Endodermal cell (in vitro differentiated cells): Measurements from ENCODE around the gene TNFSF13. TPM values are rescaled to one million over a fixed set of nuclear protein-coding genes. Genes with fewer than 3 reads are reported as not detected.
A peak's percentile ranks its signal among the peaks of the same experiment; 100 is the strongest.

ENCODE experiments used
- DNase-seq: peaks from one replicate; pipeline ENCODE4 v3.0.0-alpha.2; 2017
- H3K27ac ChIP-seq: 2 replicates; pipeline ENCODE4 v1.5.1; 2013; ENCODE audit warnings: mild to moderate bottlenecking, low read depth, low read length, moderate library complexity
- H3K27me3 ChIP-seq: 2 replicates; pipeline ENCODE4 v1.6.1; 2013; ENCODE audit warnings: mild to moderate bottlenecking, low read length, moderate library complexity; ENCODE audit not compliant: insufficient read depth, control insufficient read depth, poor library complexity, severe bottlenecking
- H3K36me3 ChIP-seq: 2 replicates; pipeline ENCODE4 v1.7.0; 2013; ENCODE audit warnings: mild to moderate bottlenecking, low read length, moderate library complexity; ENCODE audit not compliant: control insufficient read depth, insufficient read depth
- H3K4me1 ChIP-seq: one replicate; pipeline ENCODE4 v1.7.0; 2013; ENCODE audit warnings: low read length; ENCODE audit not compliant: control insufficient read depth, insufficient read depth
- H3K4me3 ChIP-seq: 2 replicates; pipeline ENCODE4 v1.5.1; 2013; ENCODE audit warnings: mild to moderate bottlenecking, low read length, moderate library complexity
- H3K9ac ChIP-seq: 2 replicates; pipeline ENCODE4 v1.6.1; 2013; ENCODE audit warnings: mild to moderate bottlenecking, low read length, moderate library complexity; ENCODE audit not compliant: poor library complexity, severe bottlenecking; ENCODE audit errors: extremely low read depth
- H3K9me3 ChIP-seq: 2 replicates; pipeline ENCODE4 v1.6.1; 2013; ENCODE audit warnings: mild to moderate bottlenecking, low read length, moderate library complexity; ENCODE audit not compliant: control insufficient read depth
- H3K27ac Mint-ChIP-seq: 2 replicates; pipeline ENCODE4 v1.8.0; 2020; ENCODE audit warnings: mixed read lengths
- H3K27me3 Mint-ChIP-seq: 2 replicates; pipeline ENCODE4 v1.8.0; 2021; ENCODE audit warnings: mild to moderate bottlenecking, mixed read lengths; ENCODE audit not compliant: insufficient read depth
- H3K36me3 Mint-ChIP-seq: 2 replicates; pipeline ENCODE4 v1.8.0; 2020; ENCODE audit warnings: low read depth, mixed read lengths
- H3K4me1 Mint-ChIP-seq: 2 replicates; pipeline ENCODE4 v1.8.0; 2020; ENCODE audit warnings: mixed read lengths
- H3K4me3 Mint-ChIP-seq: 2 replicates; pipeline ENCODE4 v1.8.0; 2020; ENCODE audit warnings: mild to moderate bottlenecking, moderate library complexity, mixed read lengths
- H3K9me3 Mint-ChIP-seq: 2 replicates; pipeline ENCODE4 v1.8.0; 2020; ENCODE audit warnings: mild to moderate bottlenecking, mixed read lengths
- CTCF ChIP-seq: fragments of 200-600 bp; sonication (generic); conservative IDR thresholded peaks from 2 replicates; pipeline ENCODE4 v1.5.0; 2021; ENCODE audit warnings: antibody characterized with exemption, mild to moderate bottlenecking
- WGBS, 2 experiments: methylation state at CpG; one replicate each; pipeline versions ENCODE4 v1.1.5 to v1.1.7; 2013; ENCODE audit warnings: missing lambda C conversion rate in 2 of 2, mixed read lengths in 1 of 2; ENCODE audit not compliant: insufficient coverage in 1 of 2, insufficient read length in 1 of 2; 5-methylcytosine and 5-hydroxymethylcytosine counted together
- total RNA-seq, 2 donors: library from RNA; stranded (reverse); fragmentation: NEBNext Ultra II Directional in 1 of 2; extraction: Animal tissue kit (Norgen Biotek cat#: 25700) in 1 of 2; gene quantifications; 2 replicates in 1 of 2; 3 replicates in 1 of 2; pipeline ENCODE4 v1.2.1, GENCODE V29; 2021

Gene TNFSF13
- total RNA-seq, 2 donors from 2014 or later: 1.7 to 3.0 TPM

GRCh38 chr17:7583253-7584109 lies 24.9 kb downstream of the TNFSF13 start, which contains the start of gene MPDU1:
Gene MPDU1, plus strand, starts transcription at chr17:7583852. Its CDS starts 11 bp downstream, at chr17:7583863.
- H3K36me3 Mint-ChIP-seq: peaks cover 24% of the 10 kb centered on the region
- WGBS, 2 experiments: 38 to 49% methylated on average over 53 to 69 of the region's 69 CpGs
- Histone ChIP-seq H3K9ac (peak within 1 kb of the TSS; percentile 95), H3K9me3 (no peaks in the 10 kb centered on the region), H3K27ac (peak within 1 kb of the TSS; percentile 98), H3K27me3 (no peaks in the 10 kb centered on the region), H3K4me3 (peak within 1 kb of the TSS; percentile 90), H3K4me1 (peaks cover 3% of the 10 kb centered on the region), H3K36me3 (peaks cover 36% of the 10 kb centered on the region)
- H3K27ac Mint-ChIP-seq: peak within 1 kb of the TSS; percentile 100
- DNase-seq: peak; percentile 99
- peak within 1 kb of the TSS; percentile 79 for H3K4me3 Mint-ChIP-seq
- H3K27me3 Mint-ChIP-seq: no peaks in the 10 kb centered on the region
- H3K9me3 Mint-ChIP-seq: no peaks in the 10 kb centered on the region
- TF ChIP-seq CTCF: no peak
- peaks cover 14% of the 10 kb centered on the region for H3K4me1 Mint-ChIP-seq

GRCh38 chr17:7586673-7587419 lies 28.3 kb downstream of the TNFSF13 start:
- H3K27ac ChIP-seq: no peak overlapping the region

More at GRCh38 chr17:7586673-7587419, 28.3 kb downstream of the TNFSF13 start:
- H3K4me3 Mint-ChIP-seq: no peak overlapping the region
- DNase-seq: peak; percentile 88
- H3K27ac Mint-ChIP-seq: no peak overlapping the region
- Histone ChIP-seq H3K9ac (no peak overlapping the region), H3K4me3 (no peak overlapping the region), H3K4me1 (peaks cover 15% of the 10 kb centered on the region), H3K27me3 (no peaks in the 10 kb centered on the region), H3K36me3 (peaks cover 53% of the 10 kb centered on the region), H3K9me3 (no peaks in the 10 kb centered on the region)
- H3K9me3 Mint-ChIP-seq: no peaks in the 10 kb centered on the region
- H3K4me1 Mint-ChIP-seq: peaks cover 28% of the 10 kb centered on the region
- H3K36me3 Mint-ChIP-seq: peaks cover 28% of the 10 kb centered on the region
- WGBS, 2 experiments: 82 to 86% methylated on average over 7 to 9 of the region's 9 CpGs
- no peaks in the 10 kb centered on the region for H3K27me3 Mint-ChIP-seq
- TF ChIP-seq CTCF: peak; percentile 61
